SIG-M5 (cell line): ENCODE data around the gene C11orf68.

Experiments used
- DNase-seq: peaks from one replicate; lab custom pipeline; 2025; lab: John Stamatoyannopoulos, UW

The C11orf68 gene

GRCh38 chr11:65871811-65872548, 46.9 kb downstream of the C11orf68 start:
- no peak for DNase-seq

GRCh38 chr11:65870706-65871681, 47.9 kb downstream of the C11orf68 start:
- no peak for DNase-seq

- DNase-seq, result no peak
These were observed 48.6 kb downstream of the C11orf68 start for GRCh38 chr11:65870307-65870658.

GRCh38 chr11:65869643-65870306, 49.1 kb downstream of the C11orf68 start:
- no peak for DNase-seq

GRCh38 chr11:65868907-65869306, 50.0 kb downstream of the C11orf68 start:
- no peak for DNase-seq

GRCh38 chr11:65868076-65868667, 50.7 kb downstream of the C11orf68 start:
- no peak for DNase-seq

- no peak for DNase-seq
These were observed 51.4 kb downstream of the C11orf68 start for GRCh38 chr11:65867284-65868071.
